Spinal cord (tissue), 10 donors: ENCODE results near the gene OR52A1. TPM values are rescaled to one million over a fixed set of nuclear protein-coding genes. Genes with fewer than 3 reads are reported as not detected.
"Not testable (repeated sequence)": the region's sequence is repeated elsewhere in the genome, so short reads cannot be mapped to it uniquely, and the experiment has no call there.

Experiments
- DNase-seq, 6 donors: peaks; one replicate each; pipeline versions ENCODE4 v3.0.0 to v3.0.0-alpha.2; 2013 to 2015; ENCODE audit warnings: low spot score in 6 of 6, low read depth in 4 of 6
- H3K27ac ChIP-seq: one replicate; pipeline ENCODE4 v1.5.1; 2013; ENCODE audit warnings: low read depth, low read length, control low read depth
- H3K27me3 ChIP-seq: one replicate; pipeline ENCODE4 v1.6.1; 2013; ENCODE audit warnings: low read length; ENCODE audit not compliant: control insufficient read depth, insufficient read depth
- H3K36me3 ChIP-seq: one replicate; pipeline ENCODE4 v1.6.1; 2013; ENCODE audit warnings: low read length; ENCODE audit not compliant: control insufficient read depth, insufficient read depth
- H3K4me1 ChIP-seq: one replicate; pipeline ENCODE4 v1.6.1; 2013; ENCODE audit warnings: low read length; ENCODE audit not compliant: control insufficient read depth, insufficient read depth
- H3K4me3 ChIP-seq: one replicate; pipeline ENCODE4 v1.5.1; 2013; ENCODE audit warnings: low read depth, low read length, control low read depth
- H3K9me3 ChIP-seq: one replicate; pipeline ENCODE4 v1.6.1; 2013; ENCODE audit warnings: low read length; ENCODE audit not compliant: control insufficient read depth, insufficient read depth
- WGBS: methylation state at CpG from one replicate; pipeline ENCODE4 v1.1.5; 2013; ENCODE audit warnings: missing lambda C conversion rate; ENCODE audit not compliant: insufficient coverage; 5-methylcytosine and 5-hydroxymethylcytosine counted together
- polyA plus RNA-seq, 2 donors: library from polyadenylated mRNA; unstranded; fragments of 120-200 nt; gene quantifications; one replicate each; pipeline ENCODE4 v1.2.1, GENCODE V29; 2013; ENCODE audit not compliant: insufficient read length in 2 of 2
- total RNA-seq, 2 donors: library from RNA; depleted of rRNA in 1 of 2; stranded (reverse); fragments of 120-200 nt in 1 of 2; fragments of >200 nt in 1 of 2; gene quantifications; one replicate each; pipeline versions ENCODE4 v1.2.3 to v1.2.4, GENCODE V29; 2013 to 2014
- donor health status: healthy.

The OR52A1 gene
- total and polyA plus RNA-seq, 4 donors: 0.05 to 0.10 TPM; not detected in 2

GRCh38 chr11:5174934-5175333 is 20.4 kb upstream of the OR52A1 start:
- no peak overlapping the region for H3K27ac ChIP-seq
- H3K36me3 ChIP-seq: no peaks in the 10 kb centered on the region
- DNase-seq: no peak
- no peak overlapping the region for H3K4me3 ChIP-seq
- H3K27me3 ChIP-seq: no peaks in the 10 kb centered on the region
- no peaks in the 10 kb centered on the region for H3K9me3 ChIP-seq
- WGBS: 100% methylated on average over 5 of the region's 7 CpGs
- no peaks in the 10 kb centered on the region for H3K4me1 ChIP-seq

- H3K36me3 ChIP-seq: no peaks in the 10 kb centered on the region
- H3K27me3 ChIP-seq: no peaks in the 10 kb centered on the region
- no peaks in the 10 kb centered on the region for H3K9me3 ChIP-seq
- DNase-seq: no peak
- H3K4me3 ChIP-seq: no peak overlapping the region
- H3K27ac ChIP-seq: no peak overlapping the region
- no peaks in the 10 kb centered on the region for H3K4me1 ChIP-seq
- WGBS: no CpG with 5 or more reads among the region's 2 CpGs
These were observed 17.3 kb upstream of the OR52A1 start for GRCh38 chr11:5171856-5172255.

GRCh38 chr11:5165898-5166297 is 11.3 kb upstream of the OR52A1 start:
- not testable (repeated sequence) for H3K4me3 ChIP-seq, H3K27ac ChIP-seq, DNase-seq, H3K27me3 ChIP-seq, H3K4me1 ChIP-seq, H3K36me3 ChIP-seq, H3K9me3 ChIP-seq

- H3K4me3 ChIP-seq, H3K27me3 ChIP-seq, H3K27ac ChIP-seq, H3K9me3 ChIP-seq, DNase-seq, H3K4me1 ChIP-seq, H3K36me3 ChIP-seq: not testable (repeated sequence)
- WGBS: 99% methylated on average over 5 of the region's 6 CpGs
These were observed 10.2 kb upstream of the OR52A1 start for GRCh38 chr11:5164807-5165206.

GRCh38 chr11:5161045-5161444 is 6.5 kb upstream of the OR52A1 start:
- not testable (repeated sequence) for H3K9me3 ChIP-seq, H3K4me3 ChIP-seq, H3K4me1 ChIP-seq, H3K27ac ChIP-seq, H3K27me3 ChIP-seq, H3K36me3 ChIP-seq, DNase-seq
- no CpG with 5 or more reads among the region's 1 CpG for WGBS

GRCh38 chr11:5160217-5160616 is 5.7 kb upstream of the OR52A1 start:
- H3K4me3 ChIP-seq, H3K36me3 ChIP-seq, H3K27ac ChIP-seq, H3K9me3 ChIP-seq, H3K4me1 ChIP-seq, DNase-seq, H3K27me3 ChIP-seq: not testable (repeated sequence)
- WGBS: 100% methylated on average over 3 of the region's 4 CpGs

GRCh38 chr11:5159806-5160205 is 5.2 kb upstream of the OR52A1 start:
- H3K4me1 ChIP-seq: no peaks in the 10 kb centered on the region
- no peaks in the 10 kb centered on the region for H3K27me3 ChIP-seq
- no peaks in the 10 kb centered on the region for H3K9me3 ChIP-seq
- no peak overlapping the region for H3K27ac ChIP-seq
- DNase-seq: no peak
- H3K36me3 ChIP-seq: no peaks in the 10 kb centered on the region
- no peak overlapping the region for H3K4me3 ChIP-seq

- 92% methylated on average over 1 of the region's 3 CpGs for WGBS
- DNase-seq: no peak
- Histone ChIP-seq H3K9me3 (no peaks in the 10 kb centered on the region), H3K4me1 (no peaks in the 10 kb centered on the region), H3K36me3 (no peaks in the 10 kb centered on the region), H3K4me3 (no peak overlapping the region), H3K27me3 (no peaks in the 10 kb centered on the region), H3K27ac (no peak overlapping the region)
These were observed 754 bp downstream of the OR52A1 start for GRCh38 chr11:5153574-5154431.

GRCh38 chr11:5151713-5152153 is 2.8 kb downstream of the OR52A1 start:
- no peaks in the 10 kb centered on the region for H3K36me3 ChIP-seq
- no peak overlapping the region for H3K4me3 ChIP-seq
- no peaks in the 10 kb centered on the region for H3K4me1 ChIP-seq
- DNase-seq: peak in 1 of 6 donors; percentile 17
- WGBS: 77% methylated on average over 3 of the region's 3 CpGs
- H3K27me3 ChIP-seq: no peaks in the 10 kb centered on the region
- H3K27ac ChIP-seq: no peak overlapping the region
- H3K9me3 ChIP-seq: no peaks in the 10 kb centered on the region

GRCh38 chr11:5144206-5144605 is 10.4 kb downstream of the OR52A1 start:
- not testable (repeated sequence) for H3K36me3 ChIP-seq, H3K27me3 ChIP-seq, H3K4me1 ChIP-seq, H3K9me3 ChIP-seq, H3K27ac ChIP-seq, H3K4me3 ChIP-seq, DNase-seq
- WGBS: 97% methylated on average over 21 of the region's 21 CpGs
